ENCODE data around the gene CLDN19. TPM values are rescaled to one million over a fixed set of nuclear protein-coding genes. Genes with fewer than 3 reads are reported as not detected.
"Not testable (repeated sequence)": the region's sequence is repeated elsewhere in the genome, so short reads cannot be mapped to it uniquely, and the experiment has no call there.

CLDN19 gene
- total and polyA plus RNA-seq, 7 donors = 0.03 to 0.34 (median 0.14) TPM; not detected in 4

DNA sequence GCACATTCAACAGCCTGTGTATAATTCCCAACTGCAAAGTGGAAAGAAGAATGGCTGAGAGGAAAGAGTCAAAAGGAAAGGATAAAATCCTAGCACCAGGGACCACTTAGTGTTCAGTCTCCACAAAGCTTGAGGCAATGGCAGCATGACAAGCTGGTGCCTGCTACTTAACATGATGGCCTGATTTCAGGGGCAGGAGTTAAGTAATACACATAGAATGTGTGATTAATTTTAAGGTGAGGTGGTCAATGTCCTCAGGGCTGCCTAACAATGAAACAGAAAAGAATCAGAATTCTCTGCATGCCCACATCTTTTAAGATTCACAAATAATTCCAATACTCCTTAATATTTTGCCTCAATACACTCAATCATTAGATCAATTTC is 17.8 kb upstream of the CLDN19 start:
- no peak overlapping the region for H3K4me3 ChIP-seq
- H3K27ac ChIP-seq = no peak overlapping the region
- H3K9me3 ChIP-seq = no peaks in the 10 kb centered on the region
- TF ChIP-seq, protein P1, sequence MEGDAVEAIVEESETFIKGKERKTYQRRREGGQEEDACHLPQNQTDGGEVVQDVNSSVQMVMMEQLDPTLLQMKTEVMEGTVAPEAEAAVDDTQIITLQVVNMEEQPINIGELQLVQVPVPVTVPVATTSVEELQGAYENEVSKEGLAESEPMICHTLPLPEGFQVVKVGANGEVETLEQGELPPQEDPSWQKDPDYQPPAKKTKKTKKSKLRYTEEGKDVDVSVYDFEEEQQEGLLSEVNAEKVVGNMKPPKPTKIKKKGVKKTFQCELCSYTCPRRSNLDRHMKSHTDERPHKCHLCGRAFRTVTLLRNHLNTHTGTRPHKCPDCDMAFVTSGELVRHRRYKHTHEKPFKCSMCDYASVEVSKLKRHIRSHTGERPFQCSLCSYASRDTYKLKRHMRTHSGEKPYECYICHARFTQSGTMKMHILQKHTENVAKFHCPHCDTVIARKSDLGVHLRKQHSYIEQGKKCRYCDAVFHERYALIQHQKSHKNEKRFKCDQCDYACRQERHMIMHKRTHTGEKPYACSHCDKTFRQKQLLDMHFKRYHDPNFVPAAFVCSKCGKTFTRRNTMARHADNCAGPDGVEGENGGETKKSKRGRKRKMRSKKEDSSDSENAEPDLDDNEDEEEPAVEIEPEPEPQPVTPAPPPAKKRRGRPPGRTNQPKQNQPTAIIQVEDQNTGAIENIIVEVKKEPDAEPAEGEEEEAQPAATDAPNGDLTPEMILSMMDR (IDR thresholded peaks at IDR 0.05) = no peak
- H3K36me3 ChIP-seq (ENCODE audit: insufficient read depth in 1 of 2, low read depth in 1 of 2) = peaks cover 11 to 90% of the 10 kb centered on the region in 2 donors
- no peaks in the 10 kb centered on the region for H3K4me1 ChIP-seq
- H3K27me3 ChIP-seq (ENCODE audit: insufficient read depth in 3 of 3, low read length in 2 of 3) = no peaks in the 10 kb centered on the region
- intact Hi-C loops (cut with DNase I) = loop anchor here in 1 of 2 donors (10.0 kb wide), 1 partner anchor 413 kb away; no protein-coding TSS in a partner anchor
- DNase-seq (no peak), ATAC-seq (no peak)

DNA sequence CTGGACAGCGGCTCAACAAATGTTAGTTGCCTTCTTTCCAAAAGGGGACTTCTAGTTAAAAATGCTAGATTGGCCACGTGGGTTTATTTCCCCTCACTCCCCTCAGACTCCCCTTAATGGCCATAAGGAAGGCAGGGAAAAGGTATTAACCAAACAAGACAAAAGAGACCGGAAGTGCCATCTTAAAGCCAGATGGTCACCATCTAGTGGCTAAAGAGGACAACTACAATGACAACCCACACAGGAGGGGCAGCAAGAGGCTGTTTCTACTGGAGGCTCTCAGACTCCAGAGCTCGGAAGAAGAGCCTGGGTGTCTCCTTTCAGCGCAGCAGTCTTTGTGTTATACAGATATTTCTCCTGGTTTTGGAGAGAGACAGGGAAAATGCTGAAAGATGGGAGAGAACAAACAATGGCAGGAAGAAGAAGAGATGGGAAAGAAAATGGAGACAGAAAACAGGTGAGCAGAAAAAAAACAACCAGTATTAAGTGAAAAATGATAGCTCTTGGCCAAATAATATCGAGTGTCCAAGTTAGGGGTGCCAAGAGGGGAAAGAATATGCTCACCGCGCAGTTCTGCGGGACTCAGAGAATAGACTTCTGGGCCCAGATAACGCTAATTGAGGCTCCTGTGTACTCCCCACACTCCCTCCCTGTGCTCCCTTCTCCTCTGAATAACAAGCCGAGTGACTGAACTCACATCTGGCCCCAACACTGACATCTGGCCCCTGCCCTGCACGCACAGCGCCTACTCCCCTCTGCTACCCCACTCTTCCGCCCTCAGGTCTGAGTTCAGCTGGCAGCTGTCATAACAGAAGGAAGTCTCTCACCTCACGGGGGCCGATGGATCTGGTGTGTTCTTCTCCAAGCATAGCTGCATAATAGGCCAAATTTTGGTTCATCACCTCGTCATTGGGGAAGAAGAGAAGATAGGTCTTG is 17.2 kb upstream of the CLDN19 start:
- intact Hi-C loops (cut with DNase I) = loop anchor here in 1 of 2 donors (10.0 kb wide), 1 partner anchor 412 kb away; no protein-coding TSS in a partner anchor
- peaks cover 14 to 93% of the 10 kb centered on the region in 2 donors for H3K36me3 ChIP-seq (ENCODE audit: insufficient read depth in 1 of 2, low read depth in 1 of 2)
- no peaks in the 10 kb centered on the region for H3K9me3 ChIP-seq
- no peak for DNase-seq
- WGBS, 3 donors = 71 to 74% (median 72%) methylated on average over 17 of the region's 17 CpGs
- H3K4me1 ChIP-seq = no peaks in the 10 kb centered on the region
- H3K27me3 ChIP-seq (ENCODE audit: insufficient read depth in 3 of 3, low read length in 2 of 3) = no peaks in the 10 kb centered on the region
- no peak overlapping the region for H3K27ac ChIP-seq
- ATAC-seq = peak; percentile 40 to 82 (median 76)
- no peak overlapping the region for H3K4me3 ChIP-seq
- TF ChIP-seq, protein P1 (IDR thresholded peaks at IDR 0.05) = peak; percentile 68

DNA sequence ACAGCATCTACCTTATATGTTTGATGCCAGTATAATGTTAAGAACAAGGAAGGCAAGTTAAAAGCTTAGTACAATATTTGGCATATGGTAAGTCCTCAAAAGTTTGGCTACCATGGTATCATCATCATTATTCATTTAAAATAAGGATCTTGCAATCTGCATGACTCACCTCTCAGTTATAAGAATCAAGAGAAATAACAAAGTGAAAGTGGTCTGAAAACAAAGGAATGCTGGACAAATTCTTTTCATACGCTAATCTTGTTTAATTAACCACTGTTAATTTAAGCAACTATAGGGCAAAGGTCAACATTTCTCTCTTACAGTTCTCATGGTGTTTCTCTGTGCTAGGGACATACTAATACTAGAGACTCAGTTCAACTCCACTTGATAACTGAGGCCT is 13.0 kb upstream of the CLDN19 start:
- no peak for ATAC-seq
- no peaks in the 10 kb centered on the region for H3K27me3 ChIP-seq (ENCODE audit: insufficient read depth in 3 of 3, low read length in 2 of 3)
- WGBS, 3 donors = 82 to 88% (median 86%) methylated on average over 1 of the region's 1 CpG
- DNase-seq = no peak
- H3K4me1 ChIP-seq = no peaks in the 10 kb centered on the region
- no peak overlapping the region for H3K27ac ChIP-seq
- no peaks in the 10 kb centered on the region for H3K9me3 ChIP-seq
- H3K4me3 ChIP-seq = no peak overlapping the region
- intact Hi-C loops (cut with DNase I) = loop anchor here in 1 of 2 donors (10.0 kb wide), 1 partner anchor 408 kb away; no protein-coding TSS in a partner anchor
- TF ChIP-seq, protein P1 (IDR thresholded peaks at IDR 0.05) = no peak
- H3K36me3 ChIP-seq (ENCODE audit: insufficient read depth in 1 of 2, low read depth in 1 of 2) = peaks cover 14 to 88% of the 10 kb centered on the region in 2 donors

DNA sequence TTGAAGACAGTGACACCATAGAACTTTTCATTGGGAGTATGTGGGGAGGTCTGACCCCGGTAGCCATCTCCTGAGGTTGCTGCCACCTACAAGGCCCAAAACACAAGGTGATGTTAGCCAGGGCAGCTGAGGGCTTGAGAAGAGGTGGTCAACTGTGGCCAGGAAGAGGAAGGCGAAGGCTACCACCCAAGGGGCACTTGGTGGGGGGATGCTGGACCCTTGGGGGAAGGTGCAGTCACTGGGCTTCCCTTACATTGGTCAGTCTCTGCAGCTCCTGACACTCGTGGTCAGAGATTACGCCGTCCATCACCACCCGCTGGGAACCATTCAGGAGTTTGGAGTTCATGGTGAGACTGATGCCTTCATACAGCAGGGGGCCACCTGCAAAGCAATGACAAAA is 12.2 kb upstream of the CLDN19 start:
- ATAC-seq (no peak), DNase-seq (no peak)
- Histone ChIP-seq H3K27me3 (ENCODE audit: insufficient read depth in 3 of 3, low read length in 2 of 3) (no peaks in the 10 kb centered on the region), H3K27ac (no peak overlapping the region), H3K4me1 (no peaks in the 10 kb centered on the region), H3K36me3 (ENCODE audit: insufficient read depth in 1 of 2, low read depth in 1 of 2) (peaks cover 11 to 88% of the 10 kb centered on the region in 2 donors), H3K9me3 (no peaks in the 10 kb centered on the region), H3K4me3 (no peak overlapping the region)
- intact Hi-C loops (cut with DNase I) = loop anchor here in 1 of 2 donors (10.0 kb wide), 1 partner anchor 407 kb away; no protein-coding TSS in a partner anchor
- TF ChIP-seq, protein P1 (IDR thresholded peaks at IDR 0.05) = no peak
- WGBS, 3 donors = 93 to 94% (median 94%) methylated on average over 6 of the region's 6 CpGs

DNA sequence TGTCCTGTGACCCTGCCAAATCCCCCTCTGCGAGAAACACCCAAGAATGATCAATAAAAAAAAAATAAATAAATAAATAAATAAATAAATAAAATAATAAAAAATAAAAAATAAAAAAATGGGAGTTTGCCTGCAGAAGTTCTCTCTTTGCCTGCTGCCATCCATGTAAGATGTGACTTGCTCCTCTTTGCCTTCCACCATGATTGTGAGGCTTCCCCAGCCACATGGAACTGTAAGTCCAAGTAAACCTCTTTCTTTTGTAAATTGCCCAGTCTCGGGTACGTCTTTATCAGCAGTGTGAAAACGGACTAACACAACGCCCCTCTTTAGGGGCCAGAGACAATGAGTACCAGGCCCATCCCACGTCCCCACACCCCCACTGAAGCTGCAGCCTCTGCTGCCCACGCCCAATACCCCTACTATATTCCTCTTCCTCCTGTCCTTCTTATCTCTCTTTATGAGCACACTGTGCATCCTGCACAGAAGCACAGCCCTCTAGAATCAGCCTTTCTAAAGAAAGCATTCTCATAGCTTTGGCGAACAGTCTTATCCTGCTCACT is 11.6 kb upstream of the CLDN19 start:
- 94 to 98% (median 94%) methylated on average over 7 to 8 of the region's 8 CpGs for WGBS, 3 donors
- not testable (repeated sequence) for H3K27me3 ChIP-seq (ENCODE audit: insufficient read depth in 3 of 3, low read length in 2 of 3); H3K4me3 ChIP-seq; H3K4me1 ChIP-seq; H3K9me3 ChIP-seq; DNase-seq; ATAC-seq; H3K27ac ChIP-seq
- intact Hi-C loops (cut with DNase I) = loop anchor here in 1 of 2 donors (10.0 kb wide), 1 partner anchor 407 kb away; no protein-coding TSS in a partner anchor
- H3K36me3 ChIP-seq (ENCODE audit: insufficient read depth in 1 of 2, low read depth in 1 of 2) = peaks cover 7 to 87% of the 10 kb centered on the region in 2 donors
